GM19324 (cell line): ENCODE results near the gene FMN2.
"Not testable (repeated sequence)": the region's sequence is repeated elsewhere in the genome, so short reads cannot be mapped to it uniquely, and the experiment has no call there.

Experiments
- ATAC-seq: cut with Tn5 transposase; IDR thresholded peaks from one replicate; pipeline ENCODE4 v1.9.1; 2021; ENCODE audit warnings: mild to moderate bottlenecking, moderate library complexity; ENCODE audit not compliant: unreplicated experiment, low FRiP score

Gene FMN2

GRCh38 chr1:240134596-240134995 lies 42.9 kb downstream of the FMN2 start:
- ATAC-seq, result no peak

GRCh38 chr1:240136402-240136801 lies 44.7 kb downstream of the FMN2 start:
- no peak for ATAC-seq

- no peak for ATAC-seq
These were observed 47.2 kb downstream of the FMN2 start for GRCh38 chr1:240138867-240139266.

- ATAC-seq, result no peak
These were observed 47.8 kb downstream of the FMN2 start for GRCh38 chr1:240139511-240139910.

GRCh38 chr1:240145120-240145519 lies 53.4 kb downstream of the FMN2 start:
- ATAC-seq, result no peak

GRCh38 chr1:240148333-240148732 lies 56.6 kb downstream of the FMN2 start:
- no peak for ATAC-seq

- no peak for ATAC-seq
These were observed 57.9 kb downstream of the FMN2 start for GRCh38 chr1:240149484-240150094.

- ATAC-seq, result no peak
These were observed 59.6 kb downstream of the FMN2 start for GRCh38 chr1:240151136-240151735.

- no peak for ATAC-seq
These were observed 61.1 kb downstream of the FMN2 start for GRCh38 chr1:240152611-240153297.

GRCh38 chr1:240155605-240156004 lies 63.9 kb downstream of the FMN2 start:
- ATAC-seq, result no peak

GRCh38 chr1:240164742-240165141 lies 73.1 kb downstream of the FMN2 start:
- ATAC-seq, result no peak

- no peak for ATAC-seq
These were observed 77.5 kb downstream of the FMN2 start for GRCh38 chr1:240169188-240169587.

GRCh38 chr1:240170266-240170665 lies 78.6 kb downstream of the FMN2 start:
- no peak for ATAC-seq

- ATAC-seq, result no peak
These were observed 79.1 kb downstream of the FMN2 start for GRCh38 chr1:240170806-240171205.

- no peak for ATAC-seq
These were observed 80.2 kb downstream of the FMN2 start for GRCh38 chr1:240171907-240172306.

- ATAC-seq, result no peak
These were observed 82.2 kb downstream of the FMN2 start for GRCh38 chr1:240173836-240174235.

- no peak for ATAC-seq
These were observed 83.1 kb downstream of the FMN2 start for GRCh38 chr1:240174734-240175133.

- ATAC-seq, result no peak
These were observed 86.7 kb downstream of the FMN2 start for GRCh38 chr1:240178366-240178765.

- not testable (repeated sequence) for ATAC-seq
These were observed 93.0 kb downstream of the FMN2 start for GRCh38 chr1:240184682-240185081.

GRCh38 chr1:240188139-240188538 lies 96.5 kb downstream of the FMN2 start:
- ATAC-seq, result no peak

- no peak for ATAC-seq
These were observed 97.8 kb downstream of the FMN2 start for GRCh38 chr1:240189386-240189989.
